Mucosa of rectum (tissue), 2 donors: ENCODE measurements around the gene EPRS1.

ENCODE experiments used
- H3K27ac ChIP-seq, 2 donors: one replicate each; pipeline ENCODE4 v1.7.0; 2013; ENCODE audit warnings: inconsistent platforms in 2 of 2, low read depth in 2 of 2, low read length in 2 of 2
- H3K27me3 ChIP-seq, 2 donors: one replicate each; pipeline ENCODE4 v1.7.0; 2013; ENCODE audit warnings: low read length in 2 of 2; ENCODE audit not compliant: control insufficient read depth in 2 of 2, insufficient read depth in 2 of 2
- H3K36me3 ChIP-seq, 2 donors: one replicate each; pipeline ENCODE4 v1.7.0; 2013; ENCODE audit warnings: low read length in 2 of 2; ENCODE audit not compliant: control insufficient read depth in 2 of 2, insufficient read depth in 2 of 2
- H3K4me1 ChIP-seq, 2 donors: one replicate each; pipeline ENCODE4 v1.7.0; 2013; ENCODE audit warnings: low read length in 2 of 2, mild to moderate bottlenecking in 1 of 2; ENCODE audit not compliant: control insufficient read depth in 2 of 2, insufficient read depth in 2 of 2
- H3K4me3 ChIP-seq, 2 donors: one replicate each; pipeline ENCODE4 v1.7.0; 2013; ENCODE audit warnings: low read length in 2 of 2
- H3K9ac ChIP-seq, 2 donors: one replicate each; pipeline ENCODE4 v1.7.0; 2013; ENCODE audit warnings: low read length in 2 of 2, low read depth in 1 of 2, mild to moderate bottlenecking in 1 of 2
- H3K9me3 ChIP-seq, 2 donors: one replicate each; pipeline ENCODE4 v1.7.0; 2013; ENCODE audit warnings: low read length in 2 of 2; ENCODE audit not compliant: control insufficient read depth in 2 of 2
- donor health status: healthy.
- donor health status: Normal muscosa, but diverticular disease.

The EPRS1 gene

GRCh38 chr1:220003610-220004299 is 42.5 kb downstream of the EPRS1 start:
- H3K9me3 ChIP-seq, result no peaks in the 10 kb centered on the region
- H3K27me3 ChIP-seq, result no peaks in the 10 kb centered on the region
- H3K36me3 ChIP-seq, result peaks cover 45 to 48% of the 10 kb centered on the region in 2 donors
- no peak overlapping the region for H3K9ac ChIP-seq
- no peak overlapping the region for H3K27ac ChIP-seq
- H3K4me1 ChIP-seq, result no peaks in the 10 kb centered on the region
- H3K4me3 ChIP-seq, result no peak overlapping the region

- H3K36me3 ChIP-seq, result peaks cover 45 to 48% of the 10 kb centered on the region in 2 donors
Observed at GRCh38 chr1:220003015-220003414, 43.3 kb downstream of the EPRS1 start.

GRCh38 chr1:220001095-220001501 is 45.2 kb downstream of the EPRS1 start:
- Histone ChIP-seq H3K27me3 (no peaks in the 10 kb centered on the region), H3K9me3 (no peaks in the 10 kb centered on the region), H3K27ac (no peak overlapping the region), H3K4me3 (no peak overlapping the region), H3K36me3 (peaks cover 53 to 56% of the 10 kb centered on the region in 2 donors), H3K4me1 (no peaks in the 10 kb centered on the region), H3K9ac (no peak overlapping the region)

More at GRCh38 chr1:220003015-220003414, 43.3 kb downstream of the EPRS1 start:
- Histone ChIP-seq H3K27me3 (no peaks in the 10 kb centered on the region), H3K4me3 (no peak overlapping the region), H3K9me3 (no peaks in the 10 kb centered on the region), H3K4me1 (no peaks in the 10 kb centered on the region), H3K9ac (no peak overlapping the region), H3K27ac (no peak overlapping the region)

DNA sequence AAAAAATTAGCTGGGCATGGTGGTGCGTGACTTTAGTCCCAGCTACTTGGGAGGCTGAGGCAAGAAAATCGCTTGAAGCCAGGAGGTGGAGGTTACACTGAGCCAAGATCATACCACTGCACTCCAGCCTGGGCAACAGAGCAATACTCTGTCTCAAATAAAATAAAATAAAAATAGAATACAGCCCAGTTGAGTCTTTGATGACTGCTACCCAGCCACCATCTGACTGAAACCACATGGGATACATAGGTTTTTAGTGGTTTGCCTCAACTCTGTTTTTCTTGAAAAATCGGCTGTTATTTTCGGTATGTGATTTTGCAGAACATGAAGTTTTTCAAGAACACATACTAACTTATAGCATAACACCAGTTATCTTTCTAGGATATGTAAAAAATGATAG is 46.5 kb downstream of the EPRS1 start:
- Histone ChIP-seq H3K4me3 (no peak overlapping the region), H3K27me3 (no peaks in the 10 kb centered on the region), H3K4me1 (no peaks in the 10 kb centered on the region), H3K27ac (no peak overlapping the region), H3K9me3 (no peaks in the 10 kb centered on the region), H3K9ac (no peak overlapping the region), H3K36me3 (peaks cover 56 to 58% of the 10 kb centered on the region in 2 donors)
